GOT3 (cell line): ENCODE measurements around the gene CHRNB1.

Experiments used
- DNase-seq: peaks from one replicate; lab custom pipeline; 2025; ENCODE audit warnings: mixed read lengths; lab: John Stamatoyannopoulos, UW

CHRNB1 gene

GRCh38 chr17:7438656-7439460, 6.0 kb upstream of the CHRNB1 start:
- no peak for DNase-seq

- no peak for DNase-seq
Observed at GRCh38 chr17:7439462-7440112, 5.3 kb upstream of the CHRNB1 start, which contains the start of gene FGF11. Gene FGF11 (plus strand): TSS chr17:7439512. CDS start chr17:7439621, 109 bp downstream.

- no peak for DNase-seq
Observed at GRCh38 chr17:7440113-7440833, 4.6 kb upstream of the CHRNB1 start.

- no peak for DNase-seq
Observed at GRCh38 chr17:7440834-7441195, 4.0 kb upstream of the CHRNB1 start.

- no peak for DNase-seq
Observed at GRCh38 chr17:7441266-7441665, 3.6 kb upstream of the CHRNB1 start.

GRCh38 chr17:7442142-7442541, 2.7 kb upstream of the CHRNB1 start:
- DNase-seq = no peak

GRCh38 chr17:7443499-7444485, 1.1 kb upstream of the CHRNB1 start:
- DNase-seq = no peak

- DNase-seq = no peak
Observed at GRCh38 chr17:7445619-7445968, 733 bp downstream of the CHRNB1 start.

- no peak for DNase-seq
Observed at GRCh38 chr17:7448461-7448860, 3.6 kb downstream of the CHRNB1 start.

GRCh38 chr17:7459961-7460545, 15.2 kb downstream of the CHRNB1 start:
- no peak for DNase-seq

GRCh38 chr17:7460850-7461660, 16.2 kb downstream of the CHRNB1 start:
- DNase-seq = no peak

- DNase-seq = no peak
Observed at GRCh38 chr17:7462474-7463371, 17.9 kb downstream of the CHRNB1 start.

- no peak for DNase-seq
Observed at GRCh38 chr17:7463372-7463846, 18.5 kb downstream of the CHRNB1 start.

GRCh38 chr17:7464081-7464480, 19.2 kb downstream of the CHRNB1 start:
- no peak for DNase-seq

- no peak for DNase-seq
Observed at GRCh38 chr17:7465597-7466275, 20.9 kb downstream of the CHRNB1 start.

- DNase-seq = no peak
Observed at GRCh38 chr17:7466318-7466638, 21.4 kb downstream of the CHRNB1 start.

GRCh38 chr17:7466639-7467341, 21.9 kb downstream of the CHRNB1 start:
- no peak for DNase-seq

- no peak for DNase-seq
Observed at GRCh38 chr17:7467498-7467897, 22.6 kb downstream of the CHRNB1 start.
